Endometrial microvascular endothelial cells (primary cell): Measurements from ENCODE around the gene OOSP4B. TPM values are rescaled to one million over a fixed set of nuclear protein-coding genes. Genes with fewer than 3 reads are reported as not detected.
"Not testable (repeated sequence)": the region's sequence is repeated elsewhere in the genome, so short reads cannot be mapped to it uniquely, and the experiment has no call there.

ENCODE experiments used
- in situ Hi-C: cut with HindIII; loops from 2 replicates; pipeline ENCODE4 v1.10.0; 2017; ENCODE audit warnings: low sequenced_read_pairs, low pct_unique_long_range_greater_than_20kb; ENCODE audit errors: inconsistent ontology term
- total RNA-seq: library from RNA; depleted of rRNA; stranded (reverse); fragments of >200 nt; gene quantifications from one replicate; pipeline ENCODE4 v1.2.3, GENCODE V29; 2015; ENCODE audit errors: inconsistent ontology term

The OOSP4B gene
- total RNA-seq, 1 donor from 2014 or later, result not detected

GRCh38 chr11:60056349-60056969 is 39.5 kb downstream of the OOSP4B start, which contains the start of gene MS4A3:
TSS of gene MS4A3 (plus strand) at chr11:60056665. CDS start at chr11:60061161, 4,496 bp downstream.
- in situ Hi-C loops, result no loop called here

GRCh38 chr11:60059052-60059451 is 42.1 kb downstream of the OOSP4B start:
- in situ Hi-C loops, result no loop called here

GRCh38 chr11:60059521-60060240 is 42.7 kb downstream of the OOSP4B start:
- in situ Hi-C loops, result no loop called here

GRCh38 chr11:60064111-60064510 is 47.1 kb downstream of the OOSP4B start:
- in situ Hi-C loops, result no loop called here

GRCh38 chr11:60065801-60066200 is 48.8 kb downstream of the OOSP4B start:
- in situ Hi-C loops, result no loop called here

- in situ Hi-C loops, result no loop called here
These were observed 52.5 kb downstream of the OOSP4B start for GRCh38 chr11:60069450-60069849.

- in situ Hi-C loops, result not testable (repeated sequence)
These were observed 54.7 kb downstream of the OOSP4B start for GRCh38 chr11:60071644-60072043.

- in situ Hi-C loops, result no loop called here
These were observed 60.3 kb downstream of the OOSP4B start for GRCh38 chr11:60077216-60077817.

GRCh38 chr11:60077981-60078380 is 61.0 kb downstream of the OOSP4B start:
- in situ Hi-C loops, result no loop called here

GRCh38 chr11:60078745-60079144 is 61.8 kb downstream of the OOSP4B start:
- in situ Hi-C loops, result no loop called here

- in situ Hi-C loops, result no loop called here
These were observed 63.6 kb downstream of the OOSP4B start for GRCh38 chr11:60080535-60080934.

Other genes with a start within 250 kb of the OOSP4B start
- 48.8 TPM for gene MRPL16, start 206.4 kb upstream of the OOSP4B start, total RNA-seq
- gene CBLIF, start 171.7 kb upstream of the OOSP4B start, total RNA-seq, result not detected
- gene TCN1, start 150.7 kb upstream of the OOSP4B start, total RNA-seq, result not detected
- not detected for gene OOSP3, start 138.4 kb upstream of the OOSP4B start, total RNA-seq
- gene OOSP1, start 78.7 kb upstream of the OOSP4B start, total RNA-seq, result not detected
- gene OOSP4A, start 53.1 kb upstream of the OOSP4B start, total RNA-seq, result not detected
- not detected for gene OOSP2, start 23.2 kb downstream of the OOSP4B start, total RNA-seq
- not detected for gene MS4A3, start 39.5 kb downstream of the OOSP4B start, total RNA-seq
- not detected for gene MS4A2, start 71.5 kb downstream of the OOSP4B start, total RNA-seq
- not detected for gene MS4A6A, start 165.9 kb downstream of the OOSP4B start, total RNA-seq
- not detected for gene MS4A4E, start 226.0 kb downstream of the OOSP4B start, total RNA-seq